Anterior cingulate cortex (tissue), 58 donors: ENCODE measurements around the gene SART1.
"Not testable (repeated sequence)": the region's sequence is repeated elsewhere in the genome, so short reads cannot be mapped to it uniquely, and the experiment has no call there.

ENCODE experiments used
- DNase-seq, 58 donors: peaks; one replicate each; lab custom pipeline; 2025; lab: John Stamatoyannopoulos, UW

Gene SART1

DNA sequence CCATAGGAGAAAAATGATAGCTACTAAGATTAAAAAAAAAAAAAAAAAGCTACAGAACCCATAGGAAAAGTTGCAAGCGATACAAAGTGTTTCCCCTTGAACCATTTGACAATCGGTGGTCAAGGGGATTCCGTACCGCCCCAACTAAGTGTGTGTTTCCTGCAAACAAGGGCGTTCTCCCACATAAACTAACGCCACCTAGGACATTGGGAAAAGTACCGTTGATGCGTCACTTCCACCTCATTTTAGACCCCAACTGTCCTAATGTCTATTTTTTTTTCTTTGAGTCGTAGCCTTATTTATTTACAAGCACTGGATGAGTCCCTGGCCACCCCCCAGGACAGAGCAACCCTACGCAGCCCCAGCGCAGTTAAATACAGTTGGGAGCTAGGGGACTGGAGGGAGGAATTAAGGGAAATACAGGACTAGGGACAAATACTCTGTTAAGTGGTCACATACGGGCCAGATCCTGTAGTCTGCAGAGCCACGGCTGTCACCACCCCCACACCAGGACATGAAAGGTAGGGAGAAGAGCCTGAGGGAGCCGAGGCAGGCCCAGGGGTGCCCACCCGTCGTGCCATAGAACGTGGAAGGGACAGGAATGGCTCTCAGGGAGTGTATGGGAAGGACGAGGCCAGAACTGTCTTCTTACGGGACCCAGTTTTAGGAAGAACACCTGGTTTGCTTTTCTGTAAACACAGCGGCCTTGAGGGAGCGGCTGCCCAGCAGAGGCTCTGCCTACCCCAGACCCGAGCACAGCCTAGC, 21.5 kb downstream of the SART1 start:
- no peak for DNase-seq

DNA sequence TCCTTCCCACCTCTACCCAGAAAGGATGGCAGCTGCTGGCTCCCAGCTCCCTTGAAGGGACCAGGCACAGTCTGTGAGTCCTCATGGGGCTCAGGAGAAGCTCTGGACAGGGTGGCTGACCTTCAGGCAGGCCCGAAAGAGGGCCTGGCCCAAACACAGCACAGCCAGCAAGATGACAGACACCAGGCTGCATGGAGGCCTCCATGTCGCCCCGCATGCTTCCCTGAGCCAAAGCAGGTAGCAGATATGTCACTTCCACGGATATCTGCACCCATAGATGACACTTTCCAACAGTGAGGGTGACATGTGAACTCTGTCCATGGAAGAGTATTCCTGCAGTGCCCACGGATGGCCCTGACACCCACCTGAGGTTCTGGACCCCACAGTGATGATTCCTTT, 22.1 kb downstream of the SART1 start:
- DNase-seq = no peak

DNA sequence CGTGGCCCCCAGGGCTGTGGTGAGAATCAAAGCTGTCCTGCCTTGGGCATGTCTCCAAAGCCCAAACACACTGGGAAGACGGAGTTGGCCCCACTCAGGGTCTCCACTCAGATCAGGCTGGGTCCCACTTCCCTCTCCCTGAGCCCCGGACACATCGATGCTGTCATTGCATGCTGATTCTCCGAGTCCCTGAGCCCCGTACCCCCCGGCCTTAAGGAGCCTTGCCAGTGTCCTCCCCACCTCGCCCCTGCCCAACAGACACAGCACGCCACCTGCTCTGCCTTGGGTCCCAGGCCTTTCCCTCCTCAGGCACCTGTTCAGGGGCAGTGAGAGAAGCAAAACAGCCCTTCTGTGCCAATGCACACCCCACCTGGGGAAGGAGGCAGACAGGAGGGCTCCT, 25.8 kb downstream of the SART1 start:
- DNase-seq = no peak

GRCh38 chr11:65988791-65989592, 27.5 kb downstream of the SART1 start:
- peak in 57 of 58 donors; percentile 13 to 92 (median 80) for DNase-seq

- no peak for DNase-seq
Observed at GRCh38 chr11:65992056-65992455, 30.5 kb downstream of the SART1 start.

GRCh38 chr11:65997286-65997685, 35.8 kb downstream of the SART1 start:
- no peak for DNase-seq

DNA sequence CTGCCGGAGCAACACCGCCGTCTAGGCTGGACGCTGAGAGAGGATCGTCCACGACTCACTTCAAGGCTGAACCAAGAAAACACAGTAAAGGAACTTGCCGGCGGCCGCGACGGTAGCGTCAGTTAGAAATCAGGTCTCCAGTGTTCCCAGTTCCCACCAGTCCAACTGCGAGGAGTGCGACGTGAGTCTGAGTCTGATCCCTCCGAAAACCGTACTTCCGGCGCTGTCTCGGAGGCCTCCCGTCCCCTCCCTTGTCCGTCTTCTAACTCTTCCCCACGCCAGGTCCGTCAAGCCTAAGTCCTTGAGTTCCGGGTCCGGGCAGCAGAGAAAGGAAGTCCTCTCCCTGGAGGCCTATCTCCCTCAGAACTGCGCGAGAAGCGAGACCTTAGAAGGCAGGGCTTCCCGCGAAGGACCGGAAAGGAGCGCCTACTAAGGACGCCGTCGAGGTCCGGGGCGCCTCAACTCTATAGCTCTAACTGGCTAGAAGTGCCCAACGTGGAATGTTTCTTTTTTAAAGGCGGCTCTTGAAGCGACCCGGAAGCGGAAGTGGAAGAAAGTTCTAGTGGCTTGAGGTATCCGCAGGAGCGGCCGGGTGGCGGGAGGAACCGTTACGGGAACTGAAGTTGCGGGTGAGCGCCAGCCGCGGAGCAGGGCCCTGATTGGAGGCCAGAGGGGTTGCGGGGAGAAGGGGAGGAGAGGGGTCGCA, 40.6 kb downstream of the SART1 start, which contains the start of the genes BANF1 and EIF1AD:
TSS of gene BANF1 (plus strand) at position 562 of the 706 bp plus-strand sequence. CDS start 748 bp downstream, outside the sequence.
TSS of gene EIF1AD (minus strand) at position 216 of the 706 bp plus-strand sequence. CDS start 1,768 bp downstream, outside the sequence.
- DNase-seq = peak; percentile 72 to 100 (median 97)

DNA sequence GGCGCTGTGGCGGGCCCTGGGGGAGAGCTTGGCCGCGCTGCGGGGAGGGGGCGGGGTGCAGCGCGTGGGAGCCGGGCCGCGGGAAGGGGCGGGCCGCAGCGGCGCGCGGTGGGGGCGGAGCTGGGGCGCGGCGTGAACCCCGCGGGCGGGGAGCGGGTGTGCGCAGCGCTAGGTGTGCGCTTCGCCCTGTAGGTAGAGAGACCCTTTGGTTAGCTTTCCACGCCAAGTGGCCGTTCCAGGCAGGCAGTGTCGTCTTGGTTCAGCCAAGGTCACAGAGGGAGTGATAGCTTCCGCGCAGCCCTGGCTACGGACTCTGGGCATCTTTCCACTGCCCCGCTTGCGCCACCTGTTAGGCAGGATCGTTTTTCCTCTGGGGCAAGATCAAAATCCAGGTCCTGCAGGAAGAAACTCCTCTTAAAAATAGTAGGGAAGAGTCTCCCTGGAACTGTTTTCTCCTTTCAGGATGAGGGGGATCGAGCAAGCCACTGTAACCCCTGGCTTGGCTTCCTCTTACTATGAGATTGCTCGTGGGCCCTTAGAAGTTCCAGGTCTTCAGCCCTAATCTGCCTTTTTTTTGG, 41.2 kb downstream of the SART1 start:
- DNase-seq = peak in 19 of 58 donors; percentile 32 to 81 (median 67)

DNA sequence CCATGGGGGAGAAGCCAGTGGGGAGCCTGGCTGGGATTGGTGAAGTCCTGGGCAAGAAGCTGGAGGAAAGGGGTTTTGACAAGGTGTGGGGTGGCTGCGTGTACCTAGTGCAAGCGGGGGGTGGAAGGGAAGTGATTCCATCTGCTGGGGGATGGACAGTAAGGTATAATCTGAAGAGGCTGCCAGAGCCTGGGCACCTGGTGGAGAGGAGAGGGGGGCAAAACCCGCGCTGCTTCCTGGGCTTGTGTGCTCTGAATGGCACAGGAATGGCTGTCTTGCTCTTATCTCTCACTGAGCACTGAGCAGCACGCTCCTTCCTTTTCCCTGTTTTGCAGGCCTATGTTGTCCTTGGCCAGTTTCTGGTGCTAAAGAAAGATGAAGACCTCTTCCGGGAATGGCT, 41.8 kb downstream of the SART1 start:
- no peak for DNase-seq

- DNase-seq = no peak
Observed at GRCh38 chr11:66004186-66004585, 42.7 kb downstream of the SART1 start.

GRCh38 chr11:66006134-66006890, 44.8 kb downstream of the SART1 start:
- DNase-seq = no peak

GRCh38 chr11:66006891-66007176, 45.3 kb downstream of the SART1 start:
- DNase-seq = no peak

DNA sequence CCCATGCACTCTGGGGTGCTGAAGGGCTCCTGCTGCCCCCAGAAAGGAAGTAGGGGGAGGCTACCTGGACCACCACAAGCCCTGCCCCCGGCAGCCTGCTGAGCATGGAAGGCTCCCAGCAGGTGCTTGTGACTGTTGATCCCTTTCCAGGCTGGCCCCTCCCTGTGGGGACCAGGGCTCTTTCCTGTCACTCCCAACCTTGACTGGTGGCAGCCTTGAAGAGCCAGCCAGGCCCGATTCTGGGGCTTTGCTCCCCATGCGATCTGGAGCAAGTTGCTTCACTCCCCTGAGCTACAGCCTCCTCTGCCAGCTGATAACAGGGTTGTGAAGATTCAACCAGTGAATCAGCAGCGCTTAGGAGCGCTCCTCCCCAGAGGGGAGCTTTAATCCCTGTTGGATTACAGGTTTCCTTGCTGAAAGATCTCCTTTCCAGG, 45.7 kb downstream of the SART1 start:
- DNase-seq = no peak

DNA sequence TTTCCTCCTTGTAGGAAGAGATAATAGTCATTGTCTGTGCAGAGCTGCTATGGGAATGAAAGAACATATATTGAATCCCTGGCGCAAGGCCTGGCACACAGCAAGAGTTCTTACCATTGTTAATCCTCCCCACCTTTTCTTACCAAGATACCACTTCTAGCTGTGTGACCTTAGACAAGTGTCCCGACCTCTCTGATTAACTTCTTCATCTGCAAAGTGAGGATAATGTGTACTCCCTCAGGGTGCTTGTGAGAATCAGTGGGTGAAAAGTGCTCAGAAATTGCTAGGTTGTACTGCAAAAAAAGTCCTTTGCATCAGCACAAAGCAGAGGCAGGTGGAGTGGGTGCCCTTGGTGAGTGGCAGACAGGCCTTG, 46.5 kb downstream of the SART1 start:
- DNase-seq = no peak

- no peak for DNase-seq
Observed at GRCh38 chr11:66008468-66009101, 47.1 kb downstream of the SART1 start.

GRCh38 chr11:66010036-66010435, 48.5 kb downstream of the SART1 start:
- not testable (repeated sequence) for DNase-seq

DNA sequence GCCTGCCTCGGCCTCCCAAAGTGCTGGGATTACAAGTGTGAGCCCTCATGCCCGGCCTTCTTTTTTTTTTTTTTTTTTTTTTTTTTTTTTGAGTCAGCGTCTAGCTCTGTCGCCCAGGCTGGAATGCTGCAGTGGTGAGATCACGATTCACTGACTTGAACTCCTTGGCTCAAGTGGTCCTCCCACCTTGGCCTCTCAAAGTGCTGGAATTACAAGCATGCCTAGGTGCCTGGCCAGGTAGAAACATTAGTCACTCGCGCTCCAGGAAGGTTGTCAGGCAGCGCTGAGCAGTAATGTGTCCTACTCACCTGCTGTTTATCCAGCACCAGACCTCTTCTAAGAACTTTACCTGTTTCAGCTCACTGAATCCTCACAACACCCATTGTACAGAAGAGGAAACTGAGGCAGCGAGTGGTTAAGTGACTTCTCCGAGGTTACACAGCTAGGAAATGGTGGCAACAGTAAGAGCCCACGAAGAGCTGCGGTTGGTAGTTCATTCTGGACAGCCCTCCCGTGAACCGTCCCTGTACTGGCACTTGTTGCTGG, 49.8 kb downstream of the SART1 start:
- DNase-seq = no peak

DNA sequence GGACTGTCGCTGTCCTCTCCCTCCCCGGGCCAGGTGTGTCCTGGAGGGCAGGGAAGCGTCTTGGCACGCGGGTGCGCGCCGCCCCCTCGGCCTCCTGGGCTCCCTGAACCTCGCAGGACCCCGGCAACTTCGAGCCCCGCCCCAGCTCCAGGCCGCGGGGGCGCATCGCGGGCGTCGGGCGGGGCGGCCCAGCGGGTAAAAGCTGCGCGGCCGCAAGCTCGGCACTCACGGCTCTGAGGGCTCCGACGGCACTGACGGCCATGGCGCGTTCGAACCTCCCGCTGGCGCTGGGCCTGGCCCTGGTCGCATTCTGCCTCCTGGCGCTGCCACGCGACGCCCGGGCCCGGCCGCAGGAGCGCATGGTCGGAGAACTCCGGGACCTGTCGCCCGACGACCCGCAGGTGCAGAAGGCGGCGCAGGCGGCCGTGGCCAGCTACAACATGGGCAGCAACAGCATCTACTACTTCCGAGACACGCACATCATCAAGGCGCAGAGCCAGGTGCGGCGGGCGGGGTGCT, 50.3 kb downstream of the SART1 start, which contains the start of gene CST6:
TSS of gene CST6 (plus strand) at position 224 of the 519 bp plus-strand sequence. CDS start at position 261, 37 bp downstream.
- no peak for DNase-seq
